GM21529 (cell line): Measurements from ENCODE around the gene CXCR3.
"Not testable (repeated sequence)": the region's sequence is repeated elsewhere in the genome, so short reads cannot be mapped to it uniquely, and the experiment has no call there.

Experiments
- ATAC-seq: cut with Tn5 transposase; IDR thresholded peaks from one replicate; pipeline ENCODE4 v1.9.1; 2021; ENCODE audit not compliant: unreplicated experiment

CXCR3 gene

DNA sequence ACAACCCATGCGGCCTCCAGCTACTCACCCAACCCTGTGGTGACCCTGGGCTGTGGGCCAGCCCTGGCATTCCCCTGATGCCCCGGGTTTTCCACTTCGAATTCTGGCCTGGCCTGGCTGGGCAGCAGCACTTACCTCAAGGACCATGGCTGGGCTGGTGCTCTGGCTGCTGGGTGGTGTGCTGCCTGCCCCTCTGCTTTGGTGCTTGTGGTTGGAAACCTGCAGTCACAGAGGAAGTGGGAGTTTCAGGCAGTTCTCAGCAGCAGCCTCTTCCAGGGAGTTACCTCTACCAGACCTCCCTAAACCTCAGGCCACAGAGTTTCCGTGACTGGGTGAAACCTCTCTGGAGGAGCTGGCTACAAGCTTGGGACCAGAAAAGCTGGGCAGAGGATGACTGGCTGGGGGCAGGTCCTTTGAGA lies at the start of gene CXCR3:
Gene CXCR3, minus strand, starts transcription at position 209 of the 419 bp plus-strand sequence. Its CDS starts 62 bp downstream, at position 147.
- ATAC-seq: peak; percentile 61

DNA sequence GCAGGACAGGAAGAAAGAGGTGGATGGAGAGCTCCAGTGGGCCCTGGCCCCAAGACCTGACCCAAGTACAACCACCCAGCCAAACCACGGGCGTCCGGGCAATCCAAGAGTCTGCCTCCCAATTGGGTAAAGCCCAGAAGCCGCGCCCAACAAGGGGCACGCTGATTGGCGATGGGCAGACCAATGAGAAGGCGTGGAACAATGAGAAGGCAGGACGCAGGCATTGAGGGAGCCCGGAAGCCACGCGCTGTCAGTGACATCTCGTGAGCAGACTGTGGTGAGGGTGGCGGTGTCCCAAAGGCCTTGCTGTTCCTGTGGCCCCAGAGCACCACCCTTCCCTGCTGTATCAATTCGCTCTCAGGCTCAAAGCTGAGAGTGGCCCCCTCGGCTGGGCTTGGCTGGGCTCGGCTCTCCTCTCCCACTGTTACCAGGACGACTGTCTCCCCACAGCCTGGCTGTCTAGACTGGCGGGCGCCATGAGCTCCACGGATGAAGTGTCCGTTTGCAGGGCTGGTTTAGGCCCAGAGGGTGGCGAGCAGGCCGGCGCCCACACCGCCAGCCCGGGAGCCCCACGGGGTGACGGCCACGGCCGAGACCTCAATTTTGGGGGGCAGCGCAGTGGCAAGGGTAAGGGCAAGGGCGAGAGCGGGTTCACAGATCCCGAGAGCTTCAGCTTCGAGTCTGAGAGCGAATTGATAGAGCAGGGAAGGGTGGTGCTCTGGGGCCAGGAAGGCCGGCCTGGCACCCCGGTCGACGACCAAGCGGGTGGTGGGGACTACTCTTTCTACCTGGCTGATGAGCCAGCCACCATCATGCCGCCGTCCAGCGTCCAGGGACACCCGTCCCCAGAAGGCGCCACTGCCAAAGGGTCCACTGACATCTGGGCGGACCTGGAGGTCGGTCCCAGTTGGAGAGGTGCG lies 49.3 kb upstream of the CXCR3 start, which contains the start of gene LOC101059915:
Gene LOC101059915, plus strand, starts transcription at position 219 of the 920 bp plus-strand sequence.
- no peak for ATAC-seq

DNA sequence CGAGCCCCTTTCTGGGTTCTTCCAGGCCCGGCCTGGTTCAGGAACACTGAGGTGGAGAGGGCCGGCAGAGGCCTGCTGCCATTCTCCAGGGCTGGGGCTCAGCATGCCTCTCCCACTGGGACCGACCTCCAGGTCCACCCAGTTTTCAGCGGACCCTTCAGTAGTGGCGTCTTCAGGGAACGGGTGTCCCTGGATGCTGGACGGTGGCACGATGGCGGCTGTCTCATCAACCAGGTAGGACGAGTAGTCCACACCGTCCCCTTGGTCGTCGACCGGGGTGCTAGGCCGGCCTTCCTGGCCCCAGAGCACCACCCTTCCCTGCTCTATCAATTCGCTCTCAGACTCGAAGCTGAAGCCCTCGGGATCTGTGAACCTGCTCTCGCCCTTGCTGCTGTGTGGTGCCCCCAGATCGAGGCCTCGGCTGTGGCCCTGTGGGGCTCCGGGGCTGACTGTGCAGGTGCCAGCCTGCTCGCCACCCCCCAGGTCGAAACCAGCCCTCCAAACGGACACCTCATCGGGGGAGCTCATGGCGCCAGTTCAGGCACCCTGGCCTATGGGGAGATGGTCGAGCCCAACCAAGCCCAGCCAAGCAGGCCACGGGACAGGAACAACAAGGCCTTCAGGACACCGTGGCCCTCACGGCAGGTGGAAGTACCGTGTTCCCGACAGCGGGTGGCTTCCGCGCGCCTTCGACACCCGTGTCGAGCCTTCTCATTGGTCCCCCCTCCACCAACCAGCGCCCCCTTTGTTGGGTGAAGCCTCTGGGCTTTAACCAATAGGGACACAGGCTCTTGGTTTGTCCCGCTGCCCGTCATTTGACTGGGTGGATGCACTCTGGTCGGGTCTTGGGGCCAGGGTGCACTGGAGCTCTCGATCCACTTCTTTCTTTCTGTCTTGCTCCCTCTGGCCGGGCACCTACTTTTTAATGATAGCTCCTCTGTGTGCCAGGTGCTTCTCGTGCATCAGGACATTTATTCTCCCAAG lies 48.2 kb upstream of the CXCR3 start:
- no peak for ATAC-seq

DNA sequence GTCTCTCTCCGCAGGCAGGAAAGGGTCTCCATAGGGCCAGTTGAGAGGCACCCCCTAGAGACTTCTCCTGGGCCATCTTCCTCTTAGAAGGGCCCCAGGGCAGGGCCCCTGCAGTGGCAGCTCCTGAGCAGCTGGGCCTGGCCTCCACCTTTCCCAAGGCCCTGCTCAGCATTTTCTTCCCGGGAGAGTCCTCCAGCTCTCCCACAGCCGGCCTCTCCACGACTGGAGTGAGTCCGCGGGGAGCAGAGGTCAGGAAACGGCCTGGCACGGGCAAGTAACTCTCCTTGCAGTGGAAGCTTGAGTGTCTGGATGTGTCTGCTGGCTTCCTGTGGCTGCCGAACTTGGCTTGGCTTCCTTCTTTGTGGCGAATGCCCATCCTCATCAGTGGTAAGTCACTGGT lies 47.4 kb upstream of the CXCR3 start:
- ATAC-seq: no peak

DNA sequence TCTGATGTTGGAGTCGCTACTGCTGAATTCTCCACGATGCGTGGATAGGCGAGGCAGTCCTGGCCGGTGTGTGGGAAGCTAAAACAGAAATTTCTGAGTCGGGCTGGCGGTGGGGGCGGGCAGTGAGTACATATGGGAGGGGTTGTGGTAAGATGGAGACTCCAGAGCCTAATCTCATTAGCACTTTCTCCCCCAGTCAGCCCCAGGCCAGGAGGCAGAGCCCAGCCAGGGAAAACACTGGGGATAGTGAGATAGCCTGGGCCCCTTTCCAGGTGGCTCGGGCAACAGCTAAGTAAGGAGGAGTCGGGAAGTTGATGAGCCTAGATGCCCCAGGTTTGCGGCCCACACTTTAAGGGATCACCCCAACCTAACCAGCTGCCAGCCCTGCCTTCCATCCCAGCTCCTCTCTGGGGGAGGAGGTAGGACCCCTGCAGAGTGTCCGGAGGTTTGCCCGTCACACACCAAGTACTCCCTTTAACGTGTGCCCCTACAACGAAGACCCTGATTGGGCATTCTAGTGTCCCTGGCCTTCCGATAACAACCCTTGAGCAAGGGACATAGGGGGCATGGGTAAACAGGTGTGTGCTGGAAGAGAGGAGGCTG lies 46.7 kb upstream of the CXCR3 start:
- no peak for ATAC-seq

DNA sequence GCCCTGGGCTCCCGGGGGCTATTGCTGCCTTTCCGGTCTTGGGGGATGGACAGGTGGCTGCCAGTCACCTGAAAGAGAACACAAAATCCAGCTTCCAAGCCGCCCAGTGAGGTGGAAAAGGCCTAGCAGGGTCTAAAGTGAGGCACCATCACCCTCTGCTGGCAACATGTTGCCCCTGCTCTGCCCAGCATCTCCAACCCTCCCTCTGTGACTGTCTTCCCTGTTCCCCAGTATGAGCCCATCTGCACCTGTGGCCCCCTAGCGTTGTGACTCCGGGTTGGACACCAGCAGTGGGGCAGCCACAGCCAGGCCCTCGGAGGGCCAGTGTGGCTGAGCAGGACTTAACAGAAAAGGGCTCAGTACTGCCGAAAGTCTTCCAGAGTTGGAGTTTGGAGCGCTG lies 45.9 kb upstream of the CXCR3 start:
- not testable (repeated sequence) for ATAC-seq

DNA sequence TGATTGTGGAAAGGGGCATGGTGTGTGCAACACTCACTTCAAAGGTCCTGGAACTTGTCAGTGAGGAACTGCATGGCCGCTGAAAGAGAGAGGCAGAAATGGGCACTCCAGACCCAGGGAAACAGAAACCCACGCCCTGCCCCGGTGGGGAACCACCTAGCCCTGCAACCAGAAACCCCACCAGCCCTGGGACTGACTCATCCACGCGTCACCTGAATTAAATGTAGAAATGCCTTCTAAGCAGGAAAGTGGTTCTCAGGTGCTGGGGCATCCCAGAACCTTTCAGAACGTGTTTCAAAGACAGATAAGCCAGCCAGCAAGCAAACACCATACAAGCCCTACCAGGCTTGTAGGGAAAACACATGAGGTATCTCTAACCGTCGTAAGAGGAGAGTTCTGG lies 44.9 kb upstream of the CXCR3 start:
- ATAC-seq: not testable (repeated sequence)

DNA sequence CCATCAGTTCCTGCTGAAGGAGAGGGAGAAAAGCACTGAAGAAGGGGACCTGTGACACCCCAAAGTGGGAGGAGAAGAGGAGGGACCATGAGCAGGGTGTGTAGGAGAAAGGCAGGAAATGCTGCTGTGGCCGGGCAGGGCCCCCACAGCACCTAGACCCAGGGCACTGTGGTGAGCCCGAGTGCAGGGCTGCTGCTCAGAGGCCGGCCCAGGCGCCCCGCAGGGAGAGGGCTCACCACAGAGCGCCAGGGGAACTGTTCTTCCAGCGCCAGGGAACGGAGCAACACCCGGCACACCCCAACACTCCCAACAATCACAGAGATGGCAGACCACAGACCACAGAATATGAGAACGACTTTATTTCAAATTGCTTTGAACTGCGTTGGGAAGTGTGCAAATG lies 44.3 kb upstream of the CXCR3 start:
- ATAC-seq: not testable (repeated sequence)

DNA sequence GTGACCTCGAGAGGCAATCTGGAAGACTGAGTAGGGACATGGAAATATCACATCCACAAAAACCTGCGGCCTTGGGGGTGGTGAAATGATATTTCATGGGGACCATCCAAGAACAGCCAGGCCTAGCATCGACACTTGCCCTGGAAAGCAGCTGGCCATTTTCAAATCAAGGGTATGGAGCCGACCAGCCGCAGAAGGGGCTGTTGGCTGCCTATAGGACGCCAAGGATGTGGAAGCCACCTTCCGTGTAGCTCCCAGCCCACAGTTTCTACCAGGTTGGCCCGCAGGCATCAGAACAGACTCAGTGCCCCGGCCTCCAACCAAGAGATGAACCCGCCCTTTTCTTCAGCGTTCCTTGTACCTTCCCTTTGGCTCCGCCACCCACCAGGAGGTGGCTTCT lies 43.6 kb upstream of the CXCR3 start:
- ATAC-seq: no peak

DNA sequence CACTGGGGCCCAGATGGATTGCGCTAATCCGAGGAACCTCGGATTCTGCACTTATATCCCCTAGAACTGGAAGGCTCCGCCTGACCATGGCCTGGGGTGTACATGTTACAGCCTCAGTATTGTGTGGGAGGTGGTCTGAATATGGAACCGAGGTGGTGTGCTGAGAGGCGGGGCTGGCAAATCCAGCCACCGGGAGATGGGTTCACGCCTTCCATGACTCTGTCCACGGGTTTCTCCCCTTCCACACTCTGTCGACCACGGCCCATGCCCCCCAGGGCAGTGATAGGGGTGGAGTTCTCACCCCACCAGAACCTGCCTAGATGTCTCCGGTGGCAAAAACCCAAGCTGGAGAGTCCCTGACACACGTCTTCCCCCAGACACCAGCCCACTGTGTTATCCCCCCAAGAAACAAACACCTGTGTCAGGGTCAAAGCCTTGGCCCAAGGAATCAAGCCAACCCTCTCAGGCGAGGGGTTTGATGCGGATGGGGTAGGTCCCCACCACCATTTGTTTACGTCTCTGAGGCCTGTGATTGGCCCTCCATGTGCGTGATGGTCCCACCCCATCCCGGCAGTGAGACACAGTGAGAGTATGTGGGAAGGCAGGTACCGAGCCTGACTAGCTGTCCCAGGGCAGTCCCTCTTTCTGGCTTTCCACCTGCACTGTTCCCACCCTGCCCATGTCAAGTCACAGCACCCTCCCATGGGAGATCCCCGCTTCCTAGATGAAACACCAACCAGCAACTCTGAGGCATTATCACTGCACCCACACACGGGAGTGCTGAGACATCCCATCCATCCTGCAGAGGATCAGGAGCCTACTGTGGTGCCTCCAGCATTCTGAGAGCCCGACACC lies 42.5 kb upstream of the CXCR3 start:
- ATAC-seq: no peak

DNA sequence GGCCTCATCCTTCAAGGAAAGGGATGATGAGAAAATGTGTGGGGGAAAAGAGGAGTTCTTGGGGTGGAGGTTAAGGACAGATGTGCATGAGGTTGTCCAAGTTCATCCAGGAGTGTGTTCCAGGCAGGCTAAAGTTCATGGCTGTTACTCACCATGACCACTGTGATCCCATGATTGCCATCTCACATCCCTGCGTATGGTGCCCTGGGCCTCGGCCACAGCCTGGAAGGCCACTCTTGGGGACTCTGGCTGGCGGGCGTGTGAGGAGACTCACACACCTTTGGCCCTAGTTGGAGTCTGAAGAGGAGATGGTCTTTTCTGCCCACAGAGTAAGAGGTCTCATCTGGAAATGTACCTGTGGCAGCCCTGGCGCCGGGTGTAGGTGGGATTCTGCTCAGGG lies 41.6 kb upstream of the CXCR3 start:
- no peak for ATAC-seq

DNA sequence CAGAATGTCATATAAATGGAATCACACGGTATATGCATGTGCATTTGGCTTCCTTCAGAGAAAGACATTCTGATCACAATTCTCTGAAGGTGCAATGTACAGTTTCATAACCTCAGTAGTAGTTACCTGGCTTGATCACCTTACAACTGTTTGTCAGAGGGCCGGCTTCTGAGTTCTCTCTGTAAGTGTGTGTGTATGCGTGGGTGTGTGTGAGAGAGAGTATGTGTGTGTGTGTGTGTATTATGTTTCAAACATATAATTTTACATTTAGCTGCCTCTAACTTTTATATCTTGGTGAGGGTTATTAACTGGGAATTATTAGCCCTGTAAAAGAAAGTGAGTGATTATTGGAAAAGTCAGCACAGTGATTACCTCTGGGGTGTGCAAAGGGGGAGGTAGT lies 41.0 kb upstream of the CXCR3 start:
- ATAC-seq: no peak

DNA sequence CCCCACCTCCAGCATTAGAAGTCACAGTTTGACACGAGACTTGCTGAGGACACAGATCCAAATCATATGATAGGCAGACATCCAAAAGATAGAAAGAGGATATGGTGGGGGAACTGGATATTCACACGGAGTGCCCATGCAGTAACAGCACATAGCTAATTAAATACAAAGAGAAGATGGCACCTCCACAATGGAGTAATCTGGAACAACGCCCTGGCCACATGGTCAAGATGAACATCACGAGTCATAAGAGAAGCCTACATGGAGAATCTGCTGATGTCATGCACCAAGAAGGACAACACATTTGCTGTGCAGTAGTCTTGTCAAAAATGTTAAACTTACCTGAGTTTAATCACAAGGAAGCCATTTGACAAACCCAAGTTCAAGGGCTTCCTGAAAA lies 39.0 kb upstream of the CXCR3 start:
- no peak for ATAC-seq

DNA sequence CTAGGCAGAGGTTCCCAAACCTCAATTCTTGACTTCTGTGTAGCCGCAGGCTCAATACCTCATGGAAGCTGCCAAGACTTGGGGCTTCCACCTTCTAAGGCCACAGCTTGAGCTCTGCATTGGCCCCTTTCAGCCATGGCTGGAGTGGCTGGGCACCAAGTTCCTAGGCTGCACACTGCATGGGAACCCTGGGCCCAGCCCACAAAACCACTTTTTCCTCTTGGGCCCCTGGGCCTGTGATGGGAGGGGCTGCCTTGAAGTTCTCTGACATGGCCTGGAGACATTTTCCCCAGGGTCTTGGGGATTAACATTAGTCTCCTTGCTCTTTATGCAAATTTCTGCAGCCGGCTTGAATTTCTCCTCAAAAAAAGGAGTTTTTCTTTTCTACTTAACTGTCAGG lies 35.0 kb upstream of the CXCR3 start:
- ATAC-seq: no peak

DNA sequence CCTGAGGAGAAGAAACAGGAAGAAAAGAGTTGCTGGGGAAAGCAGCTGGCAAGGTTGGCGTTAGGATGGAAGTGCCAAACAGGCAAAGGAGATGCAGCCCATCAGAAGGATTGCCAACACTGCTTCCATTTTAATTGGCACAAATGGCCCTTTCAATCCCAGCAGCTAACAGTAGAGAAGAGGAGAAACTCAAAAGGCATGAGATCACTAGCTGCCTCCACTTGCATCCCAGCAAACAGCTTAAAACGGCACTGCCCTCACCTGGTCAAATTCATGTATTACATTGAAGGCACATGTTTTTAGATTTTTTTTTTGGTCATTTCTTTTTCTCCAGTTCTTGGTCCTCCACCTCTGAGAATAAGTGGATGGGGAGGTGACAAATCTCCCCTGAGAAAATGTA lies 34.1 kb upstream of the CXCR3 start:
- no peak for ATAC-seq

DNA sequence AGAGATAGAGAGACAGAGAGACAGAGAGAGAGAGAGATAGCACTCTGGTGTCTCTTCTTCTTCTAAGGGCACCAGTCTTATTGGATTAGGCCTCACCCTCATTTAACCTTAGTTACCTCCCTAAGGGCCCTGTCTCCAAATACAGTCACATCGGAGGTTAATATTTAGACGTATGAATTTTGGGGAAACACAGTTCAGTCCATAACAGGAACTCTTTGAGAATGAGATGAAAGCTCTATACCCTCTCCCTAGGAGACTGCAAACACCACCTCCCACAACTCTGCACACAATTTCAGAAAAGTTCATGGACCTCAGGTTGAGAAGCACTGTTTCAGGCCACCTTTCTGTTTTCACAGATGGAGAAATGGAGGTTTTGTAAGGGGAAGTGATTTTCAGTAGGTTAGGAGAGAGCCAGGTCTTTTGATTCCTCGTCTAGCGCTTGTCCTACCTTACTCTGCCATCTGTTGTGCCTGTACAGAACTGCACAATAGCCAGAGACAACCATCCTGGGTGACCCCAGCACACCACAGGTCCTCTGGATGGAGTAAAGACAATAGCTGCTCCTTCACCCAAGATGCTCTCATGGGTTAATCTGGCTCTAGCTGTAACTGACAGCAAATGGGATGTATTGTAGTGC lies 32.1 kb upstream of the CXCR3 start:
- ATAC-seq: peak; percentile 89

DNA sequence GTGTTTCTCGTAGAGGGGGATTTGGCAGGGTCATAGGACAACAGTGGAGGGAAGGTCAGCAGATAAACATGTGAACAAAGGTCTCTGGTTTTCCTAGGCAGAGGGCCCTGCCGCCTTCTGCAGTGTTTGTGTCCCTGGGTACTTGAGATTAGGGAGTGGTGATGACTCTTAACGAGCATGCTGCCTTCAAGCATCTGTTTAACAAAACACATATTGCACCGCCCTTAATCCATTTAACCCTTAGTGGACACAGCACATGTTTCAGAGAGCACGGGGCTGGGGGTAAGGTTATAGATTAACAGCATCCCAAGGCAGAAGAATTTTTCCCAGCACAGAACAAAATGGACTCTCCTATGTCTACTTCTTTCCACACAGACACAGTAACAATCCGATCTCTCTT lies 26.1 kb upstream of the CXCR3 start:
- ATAC-seq: not testable (repeated sequence)

DNA sequence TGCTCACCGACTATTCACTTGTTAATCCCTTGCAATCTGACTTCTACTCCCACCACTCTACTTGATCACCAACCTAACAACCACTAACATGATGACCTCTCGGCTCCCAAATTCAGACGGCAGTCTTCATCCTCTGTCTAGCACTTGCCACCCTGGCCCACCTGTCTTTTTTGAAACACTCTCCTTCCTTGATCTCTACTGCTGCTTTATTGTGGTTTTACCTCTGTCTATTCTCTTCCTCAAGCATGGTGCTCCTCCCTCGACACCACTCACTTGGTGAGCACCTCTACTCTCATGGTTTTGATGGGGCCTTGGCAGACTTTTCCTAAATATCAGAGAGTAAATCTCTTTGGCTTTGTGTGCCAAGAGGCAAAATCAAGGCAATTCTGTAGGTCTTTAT lies 21.7 kb upstream of the CXCR3 start:
- no peak for ATAC-seq

DNA sequence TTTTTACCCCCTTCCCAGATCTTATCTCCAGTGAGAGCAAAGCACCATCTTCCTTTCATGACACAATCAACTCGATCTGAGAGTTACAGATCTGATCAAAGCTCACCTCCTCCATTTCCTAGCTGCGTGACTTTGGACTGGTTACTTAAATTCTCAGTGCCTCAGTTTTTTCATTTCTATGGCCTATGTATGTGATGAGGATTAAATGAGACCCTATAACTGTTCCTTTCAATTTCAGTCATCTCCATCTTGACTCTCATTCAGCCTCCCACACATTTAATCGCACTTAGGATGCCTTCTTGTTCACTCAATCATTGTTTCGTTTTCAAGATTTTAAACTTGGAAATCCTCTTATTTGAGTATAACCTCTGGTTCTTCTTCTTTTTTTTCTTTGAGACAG lies 20.1 kb upstream of the CXCR3 start:
- ATAC-seq: no peak

DNA sequence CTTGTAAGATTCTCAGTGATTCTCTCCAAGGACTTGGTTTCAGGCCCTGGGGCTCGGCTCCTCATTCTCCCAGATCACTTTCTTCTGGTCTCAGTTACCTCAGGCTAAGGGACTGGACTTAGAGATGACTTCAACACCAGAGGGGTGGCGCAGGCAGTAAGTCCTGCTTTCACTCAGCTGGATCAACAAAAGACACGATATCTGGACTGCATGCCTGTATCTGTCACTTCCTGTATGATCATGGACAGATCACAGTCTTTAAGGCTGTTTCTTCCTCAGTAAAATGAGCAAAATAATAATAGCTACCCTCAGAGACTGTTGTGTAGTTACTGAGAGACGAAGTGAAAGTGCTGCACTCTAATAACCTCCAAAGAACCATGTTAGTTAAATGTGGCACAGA lies 19.5 kb upstream of the CXCR3 start:
- ATAC-seq: peak; percentile 50
